HG02678 (cell line): ENCODE results near the gene PREP.

Source experiments
- ATAC-seq: cut with Tn5 transposase; IDR thresholded peaks from one replicate; pipeline ENCODE4 v1.9.1; 2021; ENCODE audit warnings: mild to moderate bottlenecking, moderate library complexity; ENCODE audit not compliant: unreplicated experiment

The PREP gene

GRCh38 chr6:105398859-105399258 is 4.0 kb downstream of the PREP start:
- no peak for ATAC-seq

- ATAC-seq = no peak
Measured at GRCh38 chr6:105397987-105398386, 4.9 kb downstream of the PREP start.

GRCh38 chr6:105391705-105392104 is 11.2 kb downstream of the PREP start:
- ATAC-seq = no peak

DNA sequence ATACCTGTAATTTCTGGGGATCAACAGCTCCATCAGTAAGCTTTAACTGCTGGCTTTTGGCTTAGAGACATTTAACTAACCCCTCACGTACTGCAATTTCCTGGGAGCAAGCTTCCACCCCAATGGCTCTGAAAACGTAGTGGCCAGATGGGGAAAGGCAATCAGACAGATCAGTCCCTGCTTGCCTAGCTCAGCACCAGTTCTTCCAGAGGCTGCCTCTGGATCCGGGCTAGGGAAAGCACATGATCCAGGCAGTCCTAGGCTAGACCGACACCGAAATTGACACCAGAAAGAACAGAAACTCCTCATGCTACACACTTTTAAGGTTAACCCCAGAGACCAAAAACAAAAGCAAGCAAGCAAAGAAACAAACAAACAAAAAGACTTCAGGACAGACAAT is 13.3 kb downstream of the PREP start:
- no peak for ATAC-seq

DNA sequence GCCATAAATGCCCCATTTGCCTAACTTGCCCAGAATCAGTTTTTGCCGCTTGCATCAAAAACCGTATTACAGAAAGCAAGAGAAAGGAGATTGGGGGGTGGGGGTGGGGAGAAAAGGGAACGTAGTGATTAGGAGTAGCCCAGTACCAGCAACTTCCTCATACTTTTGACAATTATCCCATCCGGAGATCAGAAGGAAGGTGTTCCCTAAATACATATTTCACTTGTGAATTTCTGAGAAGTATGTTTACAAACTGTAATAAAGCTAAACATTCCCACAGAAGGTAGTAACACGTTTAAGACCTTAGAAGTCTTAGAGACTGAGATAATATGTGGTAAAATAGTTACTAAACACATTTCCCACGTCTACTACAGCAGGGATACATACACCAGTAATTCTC is 14.5 kb downstream of the PREP start:
- ATAC-seq = no peak

GRCh38 chr6:105384004-105384403 is 18.9 kb downstream of the PREP start:
- no peak for ATAC-seq

- no peak for ATAC-seq
Measured at GRCh38 chr6:105382958-105383357, 19.9 kb downstream of the PREP start.

DNA sequence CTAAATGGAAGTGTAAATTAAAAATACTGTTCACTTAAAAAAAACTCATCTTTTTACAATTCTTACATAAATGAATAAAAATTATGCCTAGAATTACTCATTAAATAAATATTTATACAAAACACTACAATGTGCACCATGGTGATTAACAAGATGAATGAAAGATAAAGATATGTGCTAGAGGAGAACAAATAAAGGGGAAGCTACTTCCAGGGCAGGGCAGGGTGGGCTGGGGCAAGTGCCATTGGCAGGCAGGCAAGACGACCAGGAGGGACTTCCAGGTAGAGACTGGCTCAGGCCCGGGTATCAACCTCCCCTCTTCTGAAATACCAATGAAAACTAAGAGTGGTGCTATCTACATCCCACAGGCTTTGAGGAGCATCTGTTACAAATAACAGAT is 20.4 kb downstream of the PREP start:
- ATAC-seq = no peak

- ATAC-seq = no peak
Measured at GRCh38 chr6:105380634-105381033, 22.2 kb downstream of the PREP start.

DNA sequence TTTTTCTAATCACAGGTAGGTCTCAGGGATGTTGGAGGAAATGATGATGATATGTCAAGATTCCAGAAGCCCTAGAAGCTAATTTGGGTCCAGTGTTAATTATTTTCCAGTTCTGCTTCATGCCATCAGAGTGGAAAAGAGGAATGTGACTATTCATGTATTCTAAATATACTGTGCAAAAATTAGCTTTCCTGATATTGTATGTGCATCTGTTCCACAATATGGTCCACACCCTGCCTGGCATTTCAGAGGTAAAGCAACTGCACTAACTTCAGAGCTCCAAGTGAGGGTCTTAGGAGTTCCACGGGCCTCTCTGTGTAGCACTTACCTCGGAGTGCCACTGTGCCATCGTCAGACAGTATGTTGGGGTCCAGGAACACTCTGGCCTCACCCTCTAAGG is 27.1 kb downstream of the PREP start:
- ATAC-seq = no peak

DNA sequence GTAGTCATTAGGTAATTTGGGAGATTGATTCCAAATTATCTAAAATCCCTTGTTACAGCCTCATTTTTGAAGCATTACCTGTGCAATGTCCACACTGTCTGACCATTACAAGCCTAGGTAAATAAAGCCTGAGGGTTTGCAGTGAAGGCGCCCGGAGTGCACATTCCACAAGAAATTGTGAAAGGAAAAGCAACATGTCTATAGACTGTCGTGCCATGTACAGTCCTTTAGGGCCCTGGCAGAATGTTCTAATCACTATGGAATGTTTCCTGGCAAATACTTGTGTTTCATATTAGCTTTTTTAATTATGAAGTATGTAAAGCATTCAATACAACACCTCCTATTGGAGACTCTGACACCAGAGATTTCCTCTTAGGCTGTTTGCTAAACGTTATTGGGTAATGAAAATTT is 28.9 kb downstream of the PREP start:
- no peak for ATAC-seq

GRCh38 chr6:105373481-105373880 is 29.4 kb downstream of the PREP start:
- no peak for ATAC-seq

- no peak for ATAC-seq
Measured at GRCh38 chr6:105372849-105373182, 30.1 kb downstream of the PREP start.

GRCh38 chr6:105372142-105372848 is 30.6 kb downstream of the PREP start:
- no peak for ATAC-seq

DNA sequence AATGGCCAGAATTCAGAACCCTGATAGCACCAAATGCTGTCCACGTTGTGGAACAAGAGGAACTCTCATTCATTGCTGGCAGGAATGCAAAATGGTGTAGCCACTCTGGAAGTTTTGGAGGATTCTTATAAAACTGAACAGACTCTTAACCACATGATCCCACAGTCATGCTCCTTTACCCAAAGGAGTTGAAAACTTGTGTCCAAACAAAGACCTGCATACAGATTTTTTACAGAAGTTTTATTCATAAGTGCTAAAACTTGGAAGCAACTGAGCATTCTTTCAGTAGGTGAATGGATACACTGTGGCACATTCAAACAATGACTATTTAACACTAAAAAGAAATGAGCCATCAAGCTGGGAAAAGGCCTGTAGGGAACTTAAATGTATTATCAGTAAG is 32.5 kb downstream of the PREP start:
- no peak for ATAC-seq

- ATAC-seq = no peak
Measured at GRCh38 chr6:105369145-105369544, 33.7 kb downstream of the PREP start.

DNA sequence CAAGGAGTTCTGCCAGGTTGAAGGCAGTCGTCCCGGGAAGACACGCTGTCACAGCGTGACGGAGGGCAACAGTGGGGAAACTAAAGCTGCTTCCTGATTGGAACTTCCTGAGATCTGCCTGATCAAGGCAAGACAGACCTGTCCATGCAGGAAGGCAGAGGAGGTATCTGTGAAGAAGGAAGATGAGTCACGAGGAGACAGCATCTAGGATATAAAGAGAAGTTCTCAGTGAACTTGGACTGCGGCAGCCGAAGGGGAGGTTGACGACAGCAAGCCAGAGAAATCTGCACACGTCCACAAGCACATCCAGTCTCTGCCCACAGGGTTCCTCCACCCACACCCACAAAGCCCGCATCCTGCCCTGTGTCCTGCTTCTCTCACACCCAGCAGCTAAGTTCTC is 38.6 kb downstream of the PREP start:
- no peak for ATAC-seq

GRCh38 chr6:105363100-105363754 is 39.7 kb downstream of the PREP start:
- ATAC-seq = no peak

DNA sequence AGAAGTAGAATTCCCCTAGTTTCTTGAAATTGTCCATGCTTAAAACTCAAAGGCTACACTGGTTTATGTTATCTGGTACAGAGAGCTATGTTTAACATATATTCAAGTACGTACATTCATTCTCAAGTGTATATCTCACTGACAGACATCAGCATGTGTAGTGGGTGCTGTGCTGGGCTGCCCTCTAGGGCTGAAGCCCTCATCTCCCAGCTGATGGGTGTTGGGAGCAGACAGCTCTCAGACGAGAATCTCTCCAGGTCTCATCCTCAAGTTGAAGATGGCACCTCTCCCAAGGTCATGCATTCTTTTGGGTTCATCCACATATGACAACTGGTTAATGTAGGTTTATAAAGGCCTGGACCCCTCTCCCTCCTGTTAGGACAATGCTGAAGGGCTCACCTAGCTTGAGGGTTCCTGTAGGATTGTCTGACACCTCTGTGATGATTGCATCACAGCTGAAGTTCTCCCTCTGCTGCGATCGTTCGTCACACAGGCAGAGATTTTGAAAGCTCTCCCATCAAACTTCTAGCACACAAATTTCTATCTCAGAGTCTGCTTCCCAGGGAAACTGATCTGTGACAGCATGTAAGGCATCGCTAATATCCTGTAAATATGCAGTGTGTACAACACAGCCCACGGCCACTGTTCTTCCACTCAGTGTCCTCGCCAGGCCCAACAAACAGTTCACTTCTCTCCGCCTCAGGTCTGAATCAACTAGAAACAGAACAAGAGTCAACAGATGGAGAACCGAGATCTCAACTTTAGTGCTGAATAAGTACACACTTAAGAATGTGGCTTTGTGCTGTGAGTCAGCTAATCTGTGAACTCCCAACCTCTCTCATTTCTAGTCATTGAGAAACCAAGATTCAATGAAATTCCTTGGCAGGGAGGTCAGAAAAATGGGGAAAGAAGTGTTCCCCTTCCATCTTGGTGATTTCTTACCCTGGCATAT is 43.2 kb downstream of the PREP start:
- no peak for ATAC-seq

DNA sequence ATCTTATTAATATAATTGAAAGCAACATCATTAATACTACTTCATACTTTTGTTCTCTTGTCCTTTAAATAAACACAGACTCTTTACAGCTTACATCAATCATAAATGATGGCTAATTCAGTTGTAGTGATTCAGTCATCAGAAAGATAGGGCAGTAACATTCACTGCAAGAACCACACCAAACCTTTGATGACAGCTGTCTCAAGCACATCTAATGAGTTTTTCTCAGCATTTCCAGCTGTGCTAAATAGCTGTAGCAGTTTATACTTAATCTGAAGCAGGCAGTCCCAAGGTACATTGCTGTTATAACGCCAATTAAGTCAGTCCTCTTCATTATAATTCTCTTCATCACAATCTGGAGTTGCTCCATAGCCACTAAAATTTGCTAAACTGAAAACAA is 45.7 kb downstream of the PREP start:
- no peak for ATAC-seq

DNA sequence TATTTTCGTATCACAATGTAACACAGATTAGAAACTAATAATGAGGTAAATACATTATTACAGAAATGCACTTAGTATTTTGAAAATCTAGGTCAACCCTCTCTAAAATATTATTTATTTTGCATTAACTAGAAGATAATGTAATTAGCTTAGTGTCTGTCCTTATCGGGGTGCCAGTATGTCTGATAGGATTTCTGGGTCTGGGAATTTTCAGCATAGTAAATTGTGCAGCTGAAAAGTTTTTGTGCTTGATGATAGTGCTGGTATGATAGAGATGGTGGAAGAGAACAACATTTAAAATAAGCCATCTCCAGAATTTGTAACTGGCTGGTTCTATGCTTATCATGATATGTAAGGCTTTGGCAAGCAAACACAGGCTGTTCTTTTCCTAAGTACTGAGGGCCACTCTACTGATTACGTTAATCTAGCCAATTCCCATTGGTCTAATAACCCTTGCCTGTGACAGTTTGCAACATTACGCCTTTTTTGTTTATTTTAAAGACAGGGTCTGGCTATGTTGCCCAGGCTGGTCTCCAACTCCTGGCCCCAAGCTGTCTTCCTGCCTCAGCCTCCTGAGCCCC is 50.8 kb downstream of the PREP start:
- ATAC-seq = no peak
